Endothelial cell of umbilical vein (primary cell): ENCODE data around the gene TPCN2. TPM values are rescaled to one million over a fixed set of nuclear protein-coding genes. Genes with fewer than 3 reads are reported as not detected.

Experiments used
- BruUV-seq: library from RNA; stranded (reverse); fragments of 400-500 nt; replicated peaks from 2 replicates; lab custom pipeline; 2021; lab: Mats Ljungman, UMichigan
- CTCF ChIA-PET: fragments of 300-600, 350-600 bp; sonication (Branson Sonifier 250); formaldehyde crosslinking; loops from one replicate; lab custom pipeline; 2021; ENCODE audit warnings: antibody characterized with exemption, inconsistent platforms; lab: Charles Lee
- POLR2A ChIA-PET: fragments of 300-600, 350-600 bp; sonication (Branson Sonifier 250); formaldehyde crosslinking; loops from one replicate; lab custom pipeline; 2021; ENCODE audit warnings: antibody characterized with exemption, inconsistent platforms; lab: Charles Lee
- DNase-seq: peaks from one replicate; pipeline ENCODE4 v3.0.0-alpha.2; 2011; ENCODE audit warnings: low read depth, low spot score
- FAIRE-seq: peaks from 2 replicates; lab custom pipeline; 2011; peaks lifted over from hg19 to GRCh38; lab: Jason Lieb, UNC
- H2AFZ ChIP-seq: 2 replicates; pipeline ENCODE4 v1.6.0; 2012; ENCODE audit warnings: low read depth, low read length, control low read depth, inconsistent platforms
- H3K27ac ChIP-seq: 2 replicates; pipeline ENCODE4 v1.5.1; 2011; ENCODE audit warnings: low read depth, mild to moderate bottlenecking, control low read depth, low read length, moderate library complexity; ENCODE audit not compliant: insufficient read depth
- H3K27me3 ChIP-seq, 2 experiments: 2 replicates each; pipeline versions ENCODE4 v1.6.0 to v1.6.1; 2011; ENCODE audit warnings: low read length in 2 of 2, mixed read lengths in 1 of 2; ENCODE audit not compliant: control insufficient read depth in 2 of 2, insufficient read depth in 2 of 2
- H3K36me3 ChIP-seq, 2 experiments: 2 replicates in 1 of 2; 3 replicates in 1 of 2; pipeline ENCODE4 v1.5.1; 2011; ENCODE audit warnings: low read length in 2 of 2, mild to moderate bottlenecking in 1 of 2, moderate library complexity in 1 of 2; ENCODE audit not compliant: control insufficient read depth in 2 of 2, insufficient read depth in 2 of 2; ENCODE audit errors: extremely low read depth in 1 of 2
- H3K4me1 ChIP-seq: 3 replicates; pipeline ENCODE4 v1.5.1; 2011; ENCODE audit warnings: mild to moderate bottlenecking, low read length; ENCODE audit not compliant: control insufficient read depth, insufficient read depth; ENCODE audit errors: extremely low read depth
- H3K4me2 ChIP-seq: 2 replicates; pipeline ENCODE4 v1.6.1; 2011; ENCODE audit warnings: low read length, control low read depth, mixed read lengths; ENCODE audit not compliant: insufficient read depth
- H3K4me3 ChIP-seq, 3 experiments: fragments of 200-600 bp in 1 of 3; sonication (generic), shearing (Covaris generic) in 1 of 3; replicated peaks in 1 of 3; 2 replicates each; pipeline ENCODE4 v1.5.1; 2011 to 2016; ENCODE audit warnings: control low read depth in 3 of 3, low read length in 3 of 3, mild to moderate bottlenecking in 2 of 3, inconsistent platforms in 1 of 3, low read depth in 1 of 3, moderate library complexity in 1 of 3; ENCODE audit not compliant: insufficient read depth in 1 of 3
- H3K79me2 ChIP-seq: 2 replicates; pipeline ENCODE4 v1.6.0; 2012; ENCODE audit warnings: low read length, inconsistent platforms; ENCODE audit not compliant: control insufficient read depth, insufficient read depth
- H3K9ac ChIP-seq: replicated peaks from 2 replicates; pipeline ENCODE3; 2011; ENCODE audit warnings: low read length, control low read depth; ENCODE audit not compliant: insufficient read depth; ENCODE audit errors: extremely low read depth
- H3K9me1 ChIP-seq: replicated peaks from 3 replicates; pipeline ENCODE4 v1.6.0; 2011; ENCODE audit warnings: mild to moderate bottlenecking, low read length; ENCODE audit not compliant: control insufficient read depth, insufficient read depth; ENCODE audit errors: extremely low read depth
- H3K9me3 ChIP-seq: replicated peaks from 2 replicates; pipeline ENCODE4 v1.5.1; 2012; ENCODE audit warnings: low read length, inconsistent platforms; ENCODE audit not compliant: control insufficient read depth, insufficient read depth
- H4K20me1 ChIP-seq: replicated peaks from 2 replicates; pipeline ENCODE3; 2011; ENCODE audit warnings: mild to moderate bottlenecking, low read length; ENCODE audit not compliant: control insufficient read depth, insufficient read depth; ENCODE audit errors: extremely low read depth
- CTCF ChIP-seq, 2 donors: IDR thresholded peaks; 1 replicate in 1 of 2; 2 replicates in 1 of 2; pipeline ENCODE4 v1.5.1; 2011; ENCODE audit warnings: low read length in 2 of 2, mild to moderate bottlenecking in 2 of 2, moderate library complexity in 2 of 2, control low read depth in 1 of 2, inconsistent platforms in 1 of 2, low read depth in 1 of 2; ENCODE audit not compliant: insufficient read depth in 1 of 2; ENCODE audit errors: extremely low read depth in 1 of 2
- EZH2 ChIP-seq: IDR thresholded peaks from 2 replicates; pipeline ENCODE4 v1.6.1; 2012; ENCODE audit warnings: borderline replicate concordance, low read depth, mild to moderate bottlenecking, moderate library complexity, low read length, inconsistent platforms; ENCODE audit not compliant: severe bottlenecking
- FOS ChIP-seq: IDR thresholded peaks from 2 replicates; pipeline ENCODE4 v1.6.1; 2011; ENCODE audit warnings: mild to moderate bottlenecking, low read length, moderate library complexity, borderline replicate concordance; ENCODE audit not compliant: insufficient read depth
- GATA2 ChIP-seq: IDR thresholded peaks from 2 replicates; pipeline ENCODE4 v1.7.0; 2011; ENCODE audit warnings: low read depth, mild to moderate bottlenecking, moderate library complexity, mixed read lengths, low read length; ENCODE audit not compliant: insufficient read length, insufficient read depth
- JUN ChIP-seq: IDR thresholded peaks from 2 replicates; pipeline ENCODE4 v1.6.1; 2011; ENCODE audit warnings: borderline replicate concordance, low read depth; ENCODE audit not compliant: insufficient read length, insufficient read depth
- MAX ChIP-seq: IDR thresholded peaks from 2 replicates; pipeline ENCODE4 v1.6.1; 2011; ENCODE audit not compliant: insufficient read depth, insufficient read length
- MYC ChIP-seq: IDR thresholded peaks from one replicate; pipeline ENCODE4 v1.6.1; 2011; ENCODE audit warnings: mild to moderate bottlenecking, low read depth, low read length
- POLR2A ChIP-seq: IDR thresholded peaks from 2 replicates; pipeline ENCODE4 v1.6.1; 2012; ENCODE audit warnings: low read depth, mild to moderate bottlenecking, control low read depth, low read length
- POLR2AphosphoS5 ChIP-seq: IDR thresholded peaks from 2 replicates; pipeline ENCODE4 v1.6.1; 2012; ENCODE audit warnings: low read depth, mild to moderate bottlenecking, control low read depth, low read length, moderate library complexity; ENCODE audit not compliant: insufficient read depth
- dilution Hi-C: fragments of 300-500 bp; cut with MboI; formaldehyde crosslinking; loops from one replicate; pipeline ENCODE4 v1.15.0; 2019; ENCODE audit warnings: low sequenced_read_pairs; ENCODE audit not compliant: extremely low pct_ligation_motif_present
- intact Hi-C: fragments of 100-400 bp; cut with micrococcal nuclease; formaldehyde crosslinking; loops from one replicate; pipeline ENCODE4 v1.10.0; 2022
- polyA plus RNA-seq, 4 experiments: library from polyadenylated mRNA; depleted of rRNA in 3 of 4; stranded (reverse) in 3 of 4; unstranded in 1 of 4; fragments of >200 nt; gene quantifications; 2 replicates each; pipeline versions ENCODE4 v1.2.1 to v1.2.3, GENCODE V29; 2011 to 2012; ENCODE audit warnings: missing spikeins in 1 of 4
- total RNA-seq: library from RNA; stranded (reverse); gene quantifications from 2 replicates; pipeline ENCODE4 v1.2.3, GENCODE V29; 2021

TPCN2 gene
- total and polyA plus RNA-seq, 2 donors (not counting 3 experiments of a cell fraction or from before 2014, with no cell fraction given) = 10.3 to 13.4 TPM

GRCh38 chr11:69099180-69099579, 50.4 kb downstream of the TPCN2 start:
- dilution Hi-C loops (no loop called here), intact Hi-C loops (no loop called here)
- no peaks in the 10 kb centered on the region for H3K79me2 ChIP-seq
- CTCF ChIA-PET = interaction anchor here (1.4 to 9.0 kb wide), 5 partner anchors 10 to 585 kb away, joined by 4 to 154 read pairs (median 46); partner anchors contain the start of gene CCND1
- H3K4me1 ChIP-seq = no peaks in the 10 kb centered on the region
- DNase-seq = no peak
- no peak overlapping the region for H3K4me3 ChIP-seq
- H3K9me3 ChIP-seq = no peaks in the 10 kb centered on the region
- H3K27ac ChIP-seq = no peak overlapping the region
- no peak for TF ChIP-seq CTCF (IDR thresholded peaks at IDR 0.05; ENCODE audit: extremely low read depth in 1 of 2, insufficient read depth in 1 of 2, low read depth in 1 of 2, low read length in 2 of 2)
- no peak for TF ChIP-seq JUN
- no peak for TF ChIP-seq EZH2
- no peak for TF ChIP-seq FOS
- no peak for TF ChIP-seq GATA2
- no peak for TF ChIP-seq MAX
- TF ChIP-seq MYC = no peak
- no peak for TF ChIP-seq POLR2A
- no peak for TF ChIP-seq POLR2AphosphoS5
- POLR2A ChIA-PET = no interaction called here
- H3K9ac ChIP-seq = no peak overlapping the region
- BruUV-seq = no TSS peak
- H3K4me2 ChIP-seq = no peak overlapping the region
- no peak overlapping the region for H2AFZ ChIP-seq
- peaks cover 0 to 2% of the 10 kb centered on the region in 2 experiments for H3K27me3 ChIP-seq
- FAIRE-seq = no peak
- H3K36me3 ChIP-seq = no peaks in the 10 kb centered on the region
- no peaks in the 10 kb centered on the region for H3K9me1 ChIP-seq
- no peaks in the 10 kb centered on the region for H4K20me1 ChIP-seq
